SK-N-SH (cell line): Measurements from ENCODE around the gene SHISA4. TPM values are rescaled to one million over a fixed set of nuclear protein-coding genes. Genes with fewer than 3 reads are reported as not detected.

Experiments used
- CTCF ChIA-PET: fragments of 300-600, 350-600 bp; formaldehyde crosslinking; extraction: SDS; loops from one replicate; lab custom pipeline; 2021; lab: Yijun Ruan, JAX
- POLR2A ChIA-PET: fragments of 350-600 bp; sonication (Branson Sonifier 250); formaldehyde crosslinking; extraction: SDS; loops from one replicate; lab custom pipeline; 2020; ENCODE audit warnings: antibody characterized with exemption, inconsistent platforms; lab: Yijun Ruan, JAX
- DNase-seq: peaks from one replicate; pipeline ENCODE4 v3.0.0; 2012
- H2AFZ ChIP-seq: fragments of 200-600 bp; sonication (generic); 2 replicates; pipeline ENCODE4 v1.8.1; 2016; ENCODE audit warnings: antibody characterized with exemption, mild to moderate bottlenecking, low read depth
- H3F3A ChIP-seq: fragments of 200-600 bp; sonication (generic); replicated peaks from 2 replicates; pipeline ENCODE3; 2016; ENCODE audit warnings: antibody characterized with exemption, mild to moderate bottlenecking; ENCODE audit not compliant: insufficient read depth
- H3K27ac ChIP-seq, 2 experiments: fragments of 200-500 bp in 1 of 2; fragments of 200-600 bp in 1 of 2; sonication (Bioruptor generic) in 1 of 2; sonication (generic), shearing (Covaris generic) in 1 of 2; 2 replicates each; pipeline versions ENCODE4 v1.5.1 to v1.6.1; 2014 to 2016; ENCODE audit warnings: low read depth in 2 of 2, inconsistent platforms in 1 of 2, low read length in 1 of 2, mild to moderate bottlenecking in 1 of 2, mixed read lengths in 1 of 2
- H3K27me3 ChIP-seq: fragments of 200-600 bp; sonication (generic), shearing (Covaris generic); 2 replicates; pipeline ENCODE4 v1.6.1; 2016; ENCODE audit warnings: mixed run types; ENCODE audit not compliant: insufficient read depth
- H3K36me3 ChIP-seq, 2 experiments: fragments of 200-500 bp in 1 of 2; fragments of 200-600 bp in 1 of 2; sonication (Bioruptor generic) in 1 of 2; sonication (generic) in 1 of 2; replicated peaks in 1 of 2; 2 replicates each; pipeline versions ENCODE3 to v1.5.1; 2014 to 2016; ENCODE audit warnings: low read length in 1 of 2, mild to moderate bottlenecking in 1 of 2; ENCODE audit not compliant: insufficient read depth in 2 of 2, control insufficient read depth in 1 of 2
- H3K4me1 ChIP-seq, 2 experiments: fragments of 200-500 bp in 1 of 2; fragments of 200-600 bp in 1 of 2; sonication (Bioruptor generic) in 1 of 2; sonication (generic), shearing (Covaris generic) in 1 of 2; 2 replicates each; pipeline versions ENCODE4 v1.5.1 to v1.6.1; 2014 to 2016; ENCODE audit warnings: low read depth in 1 of 2, low read length in 1 of 2, mixed run types in 1 of 2; ENCODE audit not compliant: insufficient read depth in 2 of 2, control insufficient read depth in 1 of 2
- H3K4me2 ChIP-seq: fragments of 200-600 bp; sonication (generic), shearing (Covaris generic); 2 replicates; pipeline ENCODE4 v1.6.1; 2017; ENCODE audit warnings: mixed run types
- H3K4me3 ChIP-seq, 2 experiments: fragments of 200-500 bp in 1 of 2; fragments of 200-600 bp in 1 of 2; sonication (Bioruptor generic) in 1 of 2; sonication (generic), shearing (Covaris generic) in 1 of 2; 2 replicates each; pipeline versions ENCODE4 v1.5.1 to v1.8.1; 2014 to 2016; ENCODE audit warnings: low read depth in 2 of 2, inconsistent platforms in 1 of 2, low read length in 1 of 2, mild to moderate bottlenecking in 1 of 2, mixed read lengths in 1 of 2, moderate library complexity in 1 of 2
- H3K79me2 ChIP-seq: fragments of 200-600 bp; sonication (generic); 2 replicates; pipeline ENCODE4 v1.8.1; 2017; ENCODE audit warnings: mild to moderate bottlenecking; ENCODE audit not compliant: insufficient read depth
- H3K9ac ChIP-seq: fragments of 200-600 bp; sonication (generic); 2 replicates; pipeline ENCODE4 v1.6.1; 2017; ENCODE audit warnings: mixed run types
- H3K9me2 ChIP-seq: fragments of 200-600 bp; sonication (generic); 2 replicates; pipeline ENCODE4 v1.6.1; 2017; ENCODE audit warnings: mixed run types
- H3K9me3 ChIP-seq: fragments of 200-600 bp; sonication (generic); 2 replicates; pipeline ENCODE4 v1.6.1; 2017; ENCODE audit warnings: mixed run types, mild to moderate bottlenecking, moderate library complexity
- H4K20me1 ChIP-seq: fragments of 200-600 bp; sonication (generic); 2 replicates; pipeline ENCODE4 v1.6.1; 2017; ENCODE audit warnings: mild to moderate bottlenecking, mixed run types; ENCODE audit not compliant: insufficient read depth
- CHD2 ChIP-seq: fragments of 150-350 bp; IDR thresholded peaks from 2 replicates; pipeline ENCODE4 v1.6.1; 2018; ENCODE audit warnings: low read length; ENCODE audit not compliant: partially characterized antibody
- CTCF ChIP-seq: fragments of 200-600 bp; sonication (generic); IDR thresholded peaks from 2 replicates; pipeline ENCODE4 v1.6.1; 2017; ENCODE audit warnings: antibody characterized with exemption, mild to moderate bottlenecking, moderate library complexity
- ELF1 ChIP-seq: IDR thresholded peaks from 2 replicates; pipeline ENCODE4 v1.4.0; 2012
- EP300 ChIP-seq, 2 experiments: IDR thresholded peaks; 2 replicates each; pipeline versions ENCODE4 v1.4.0 to v1.6.1; 2012; ENCODE audit warnings: borderline replicate concordance in 1 of 2, low read depth in 1 of 2, low read length in 1 of 2
- FOSL2 ChIP-seq: IDR thresholded peaks from 2 replicates; pipeline ENCODE4 v1.4.0; 2012; ENCODE audit warnings: low read depth, mild to moderate bottlenecking, moderate library complexity, borderline replicate concordance
- FOXJ3 ChIP-seq: sonication (generic); formaldehyde crosslinking; IDR thresholded peaks from 2 replicates; pipeline ENCODE4 v1.5.1; 2020; ENCODE audit warnings: mild to moderate bottlenecking, missing genetic modification reagents
- FOXM1 ChIP-seq: IDR thresholded peaks from 2 replicates; pipeline ENCODE4 v1.4.0; 2012; ENCODE audit warnings: low read depth, mild to moderate bottlenecking
- GABPA ChIP-seq: IDR thresholded peaks from 2 replicates; pipeline ENCODE4 v1.4.0; 2012; ENCODE audit warnings: low read depth, mild to moderate bottlenecking
- JUND ChIP-seq: IDR thresholded peaks from 2 replicates; pipeline ENCODE4 v1.4.0; 2012
- MEF2A ChIP-seq: IDR thresholded peaks from 2 replicates; pipeline ENCODE4 v1.4.0; 2012; ENCODE audit warnings: low read depth, borderline replicate concordance
- PBX3 ChIP-seq: IDR thresholded peaks from 2 replicates; pipeline ENCODE4; 2012
- POLR2AphosphoS5 ChIP-seq: IDR thresholded peaks from 2 replicates; pipeline ENCODE4 v1.6.1; 2012; ENCODE audit warnings: low read depth, low read length
- RXRA ChIP-seq: IDR thresholded peaks from 2 replicates; pipeline ENCODE4 v1.4.0; 2012; ENCODE audit warnings: low read depth, mild to moderate bottlenecking, borderline replicate concordance
- TAF1 ChIP-seq: IDR thresholded peaks from 2 replicates; pipeline ENCODE4 v1.6.1; 2012; ENCODE audit warnings: low read depth, mild to moderate bottlenecking, low read length, moderate library complexity, borderline replicate concordance
- TCF12 ChIP-seq: IDR thresholded peaks from 2 replicates; pipeline ENCODE4 v1.4.0; 2012
- TEAD4 ChIP-seq: IDR thresholded peaks from 2 replicates; pipeline ENCODE4 v1.4.0; 2012; ENCODE audit warnings: mild to moderate bottlenecking, borderline replicate concordance; ENCODE audit not compliant: insufficient read depth
- YY1 ChIP-seq: IDR thresholded peaks from 2 replicates; pipeline ENCODE4 v1.4.0; 2012; ENCODE audit warnings: low read depth, mild to moderate bottlenecking
- ZBTB33 ChIP-seq: IDR thresholded peaks from 2 replicates; pipeline ENCODE4 v1.4.0; 2012; ENCODE audit warnings: low read depth, borderline replicate concordance
- WGBS: methylation state at CpG from one replicate; pipeline ENCODE4 v1.1.6; 2017; ENCODE audit warnings: low lambda C conversion rate; 5-methylcytosine and 5-hydroxymethylcytosine counted together
- polyA plus RNA-seq, 3 experiments: library from polyadenylated mRNA; depleted of rRNA; stranded (reverse); fragments of >200 nt; gene quantifications; 2 replicates each; pipeline ENCODE4 v1.2.3, GENCODE V29; 2012
- TF ChIP-seq, protein P1 (sequence below): fragments of 150-350 bp; IDR thresholded peaks from 2 replicates; pipeline ENCODE4 v1.6.1; 2016; ENCODE audit warnings: mild to moderate bottlenecking, low read depth, low read length
- TF ChIP-seq, protein P2 (sequence below): IDR thresholded peaks from 2 replicates; pipeline ENCODE4 v1.4.0; 2012; ENCODE audit warnings: low read depth

SHISA4 gene
- polyA plus RNA-seq, 1 of the 3 experiments (the other 2 are of a cell fraction) = 42.1 TPM

DNA sequence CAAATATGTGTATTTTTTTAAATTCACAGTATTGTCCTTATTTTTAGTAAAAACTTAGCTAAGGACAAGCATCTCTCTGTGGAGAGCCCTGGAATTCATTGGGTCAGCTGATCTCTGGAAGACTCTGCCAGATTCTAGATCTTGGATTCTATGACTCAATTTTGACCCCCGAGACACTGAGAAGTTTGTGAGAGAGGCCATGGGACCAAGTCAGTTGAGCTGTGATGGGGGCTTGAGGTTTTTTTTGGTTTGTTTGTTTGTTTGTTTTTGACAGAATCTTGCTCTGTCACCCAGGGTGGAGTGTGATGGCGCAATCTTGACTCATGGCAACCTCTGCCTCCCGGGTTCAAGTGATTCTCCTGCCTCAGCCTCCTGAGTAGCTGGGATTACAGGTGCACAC lies 13.5 kb downstream of the SHISA4 start (continued):
- no peak for TF ChIP-seq ZBTB33
- no peak for TF ChIP-seq YY1
- no peak for TF ChIP-seq ELF1
- no peak for TF ChIP-seq JUND
- no peak for TF ChIP-seq TEAD4
- no peak for TF ChIP-seq FOXM1
- no peak for TF ChIP-seq CHD2
- no peak for TF ChIP-seq GABPA
- TF ChIP-seq CTCF = no peak
- TF ChIP-seq FOSL2 = no peak
- TF ChIP-seq, all 33 proteins: peak for 0

DNA sequence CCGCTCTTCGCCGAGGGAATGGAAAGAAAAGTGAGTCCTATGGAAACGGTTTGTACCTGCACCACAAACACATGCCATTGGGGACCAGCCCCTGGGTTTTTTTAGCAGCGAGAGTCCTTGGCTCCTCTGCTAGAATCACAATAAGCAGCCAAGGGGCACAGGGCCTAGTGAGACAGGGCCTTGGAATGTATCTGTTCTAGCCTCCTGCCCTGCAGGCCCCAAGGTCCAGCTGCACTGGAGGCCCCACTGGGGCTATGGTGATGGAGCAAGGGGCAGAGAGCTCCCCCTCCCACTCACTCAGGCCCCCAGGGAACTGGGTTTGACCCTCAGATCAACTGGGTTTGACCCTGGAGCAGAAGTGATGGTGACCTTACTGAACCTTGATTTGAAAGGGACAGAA lies 14.4 kb downstream of the SHISA4 start:
- CTCF ChIA-PET = interaction anchor here (0.7 to 7.5 kb wide), 3 partner anchors 7 to 85 kb away, joined by 3 to 87 read pairs (median 3); no protein-coding TSS in a partner anchor
- Histone ChIP-seq H3F3A (peaks cover 7% of the 10 kb centered on the region), H2AFZ (no peak overlapping the region), H3K36me3 (no peaks in the 10 kb centered on the region), H3K4me3 (no peak overlapping the region), H4K20me1 (no peaks in the 10 kb centered on the region), H3K27me3 (no peaks in the 10 kb centered on the region), H3K27ac (peak overlapping the region; percentile 50 to 71), H3K9ac (no peak overlapping the region), H3K9me3 (no peaks in the 10 kb centered on the region), H3K4me1 (peaks cover 5 to 33% of the 10 kb centered on the region in 2 experiments; a peak in 3 of 4 replicates), H3K79me2 (no peaks in the 10 kb centered on the region), H3K4me2 (peak overlapping the region; percentile 17), H3K9me2 (no peaks in the 10 kb centered on the region)
- DNase-seq = no peak
- POLR2A ChIA-PET = no interaction called here
- TF ChIP-seq PBX3 (no peak), FOSL2 (peak; percentile 28; the same call in 1 of the 2 replicates), FOXJ3 (CRISPR knock-in tag) (no peak), CHD2 (no peak), POLR2AphosphoS5 (no peak), MEF2A (no peak), ELF1 (no peak), TEAD4 (no peak), TAF1 (no peak), EP300 (IDR thresholded peaks at IDR 0.05; ENCODE audit: borderline replicate concordance in 1 of 2, low read depth in 1 of 2, low read length in 1 of 2) (no peak), ZBTB33 (no peak), RXRA (no peak), TCF12 (peak; percentile 56), YY1 (no peak)
- TF ChIP-seq, protein P1, sequence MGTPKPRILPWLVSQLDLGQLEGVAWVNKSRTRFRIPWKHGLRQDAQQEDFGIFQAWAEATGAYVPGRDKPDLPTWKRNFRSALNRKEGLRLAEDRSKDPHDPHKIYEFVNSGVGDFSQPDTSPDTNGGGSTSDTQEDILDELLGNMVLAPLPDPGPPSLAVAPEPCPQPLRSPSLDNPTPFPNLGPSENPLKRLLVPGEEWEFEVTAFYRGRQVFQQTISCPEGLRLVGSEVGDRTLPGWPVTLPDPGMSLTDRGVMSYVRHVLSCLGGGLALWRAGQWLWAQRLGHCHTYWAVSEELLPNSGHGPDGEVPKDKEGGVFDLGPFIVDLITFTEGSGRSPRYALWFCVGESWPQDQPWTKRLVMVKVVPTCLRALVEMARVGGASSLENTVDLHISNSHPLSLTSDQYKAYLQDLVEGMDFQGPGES = no peak
- TF ChIP-seq, protein P2, sequence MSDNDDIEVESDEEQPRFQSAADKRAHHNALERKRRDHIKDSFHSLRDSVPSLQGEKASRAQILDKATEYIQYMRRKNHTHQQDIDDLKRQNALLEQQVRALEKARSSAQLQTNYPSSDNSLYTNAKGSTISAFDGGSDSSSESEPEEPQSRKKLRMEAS = peak; percentile 26; the same call in 1 of the 2 replicates
- WGBS = 67% methylated on average over 4 of the region's 5 CpGs
